Measurements from ENCODE around the gene TAOK2. TPM values are rescaled to one million over a fixed set of nuclear protein-coding genes. Genes with fewer than 3 reads are reported as not detected.

Gene TAOK2
- total RNA-seq, 2 experiments from 2014 or later, result 20.9 to 21.6 TPM

- CTCF ChIA-PET, result no interaction called here
- Mint-ChIP-seq H3K4me3 (no peak overlapping the region), H3K27me3 (ENCODE audit: low read depth) (no peaks in the 10 kb centered on the region), H3K36me3 (ENCODE audit: low read depth) (peaks cover 27% of the 10 kb centered on the region), H3K27ac (no peak overlapping the region), H3K9me3 (no peaks in the 10 kb centered on the region), H3K4me1 (ENCODE audit: low read depth) (no peaks in the 10 kb centered on the region)
- intact Hi-C loops (cut with micrococcal nuclease), result no loop called here
- no peak for DNase-seq
Measured at GRCh38 chr16:29984137-29984763, 10.6 kb downstream of the TAOK2 start.

GRCh38 chr16:29984764-29985147 lies 11.1 kb downstream of the TAOK2 start:
- CTCF ChIA-PET, result no interaction called here
- H3K9me3 Mint-ChIP-seq, result no peaks in the 10 kb centered on the region
- peaks cover 24% of the 10 kb centered on the region for H3K36me3 Mint-ChIP-seq (ENCODE audit: low read depth)
- H3K27me3 Mint-ChIP-seq (ENCODE audit: low read depth), result no peaks in the 10 kb centered on the region
- H3K4me1 Mint-ChIP-seq (ENCODE audit: low read depth), result no peaks in the 10 kb centered on the region
- intact Hi-C loops (cut with micrococcal nuclease), result no loop called here
- DNase-seq, result no peak
- no peak overlapping the region for H3K27ac Mint-ChIP-seq
- no peak overlapping the region for H3K4me3 Mint-ChIP-seq

GRCh38 chr16:29985271-29985811 lies 11.7 kb downstream of the TAOK2 start:
- no peak for DNase-seq
- H3K27ac Mint-ChIP-seq, result no peak overlapping the region
- no peaks in the 10 kb centered on the region for H3K27me3 Mint-ChIP-seq (ENCODE audit: low read depth)
- H3K9me3 Mint-ChIP-seq, result no peaks in the 10 kb centered on the region
- peaks cover 22% of the 10 kb centered on the region for H3K36me3 Mint-ChIP-seq (ENCODE audit: low read depth)
- no peak overlapping the region for H3K4me3 Mint-ChIP-seq
- H3K4me1 Mint-ChIP-seq (ENCODE audit: low read depth), result no peaks in the 10 kb centered on the region
- intact Hi-C loops (cut with micrococcal nuclease), result no loop called here
- CTCF ChIA-PET, result interaction anchor here (0.6 to 0.8 kb wide), 3 partner anchors 85 to 137 kb away, joined by 3 read pairs; partner anchors contain the start of gene CDIPT

- peaks cover 23% of the 10 kb centered on the region for H3K36me3 Mint-ChIP-seq (ENCODE audit: low read depth)
- CTCF ChIA-PET, result interaction anchor here (0.6 to 0.7 kb wide), 2 partner anchors 86 to 123 kb away, joined by 3 read pairs; partner anchors contain the start of gene CDIPT
- H3K9me3 Mint-ChIP-seq, result no peaks in the 10 kb centered on the region
- H3K4me3 Mint-ChIP-seq, result no peak overlapping the region
- no peaks in the 10 kb centered on the region for H3K4me1 Mint-ChIP-seq (ENCODE audit: low read depth)
- H3K27me3 Mint-ChIP-seq (ENCODE audit: low read depth), result no peaks in the 10 kb centered on the region
- DNase-seq, result no peak
- no peak overlapping the region for H3K27ac Mint-ChIP-seq
- intact Hi-C loops (cut with micrococcal nuclease), result no loop called here
Measured at GRCh38 chr16:29986231-29986630, 12.6 kb downstream of the TAOK2 start.

- no peak overlapping the region for H3K27ac Mint-ChIP-seq
- no peaks in the 10 kb centered on the region for H3K9me3 Mint-ChIP-seq
- intact Hi-C loops (cut with micrococcal nuclease), result no loop called here
- CTCF ChIA-PET, result no interaction called here
- H3K36me3 Mint-ChIP-seq (ENCODE audit: low read depth), result peaks cover 23% of the 10 kb centered on the region
- H3K4me3 Mint-ChIP-seq, result no peak overlapping the region
- H3K27me3 Mint-ChIP-seq (ENCODE audit: low read depth), result no peaks in the 10 kb centered on the region
- no peaks in the 10 kb centered on the region for H3K4me1 Mint-ChIP-seq (ENCODE audit: low read depth)
- DNase-seq, result no peak
Measured at GRCh38 chr16:29986931-29987330, 13.3 kb downstream of the TAOK2 start.

- H3K36me3 Mint-ChIP-seq (ENCODE audit: low read depth), result peaks cover 19% of the 10 kb centered on the region
- H3K27me3 Mint-ChIP-seq (ENCODE audit: low read depth), result no peaks in the 10 kb centered on the region
- no peak for DNase-seq
- no peaks in the 10 kb centered on the region for H3K4me1 Mint-ChIP-seq (ENCODE audit: low read depth)
- intact Hi-C loops (cut with micrococcal nuclease), result no loop called here
- H3K9me3 Mint-ChIP-seq, result no peaks in the 10 kb centered on the region
- CTCF ChIA-PET, result interaction anchor here (1.1 kb wide), 1 partner anchor 139 kb away, joined by 3 read pairs; no protein-coding TSS in a partner anchor
- no peak overlapping the region for H3K27ac Mint-ChIP-seq
- H3K4me3 Mint-ChIP-seq, result no peak overlapping the region
Measured at GRCh38 chr16:29987371-29988085, 13.9 kb downstream of the TAOK2 start.

- Mint-ChIP-seq H3K9me3 (no peaks in the 10 kb centered on the region), H3K4me3 (no peak overlapping the region), H3K27ac (no peak overlapping the region), H3K4me1 (ENCODE audit: low read depth) (no peaks in the 10 kb centered on the region), H3K36me3 (ENCODE audit: low read depth) (peaks cover 20% of the 10 kb centered on the region), H3K27me3 (ENCODE audit: low read depth) (no peaks in the 10 kb centered on the region)
- CTCF ChIA-PET, result interaction anchor here (1.1 to 1.4 kb wide), 2 partner anchors 44 to 140 kb away, joined by 3 read pairs; no protein-coding TSS in a partner anchor
- intact Hi-C loops (cut with micrococcal nuclease), result no loop called here
- DNase-seq, result no peak
Measured at GRCh38 chr16:29988346-29989075, 14.8 kb downstream of the TAOK2 start.

GRCh38 chr16:29989111-29989858 lies 15.6 kb downstream of the TAOK2 start:
- CTCF ChIA-PET, result interaction anchor here (0.6 to 1.4 kb wide), 2 partner anchors 43 to 66 kb away, joined by 3 read pairs; no protein-coding TSS in a partner anchor
- Mint-ChIP-seq H3K4me1 (ENCODE audit: low read depth) (peaks cover 5% of the 10 kb centered on the region), H3K36me3 (ENCODE audit: low read depth) (peaks cover 24% of the 10 kb centered on the region), H3K9me3 (no peaks in the 10 kb centered on the region), H3K27ac (no peak overlapping the region), H3K4me3 (no peak overlapping the region), H3K27me3 (ENCODE audit: low read depth) (no peaks in the 10 kb centered on the region)
- DNase-seq, result no peak
- intact Hi-C loops (cut with micrococcal nuclease), result no loop called here

- no peak overlapping the region for H3K4me3 Mint-ChIP-seq
- H3K9me3 Mint-ChIP-seq, result no peaks in the 10 kb centered on the region
- H3K27ac Mint-ChIP-seq, result no peak overlapping the region
- no peak for DNase-seq
- H3K27me3 Mint-ChIP-seq (ENCODE audit: low read depth), result no peaks in the 10 kb centered on the region
- CTCF ChIA-PET, result no interaction called here
- intact Hi-C loops (cut with micrococcal nuclease), result no loop called here
- peaks cover 26% of the 10 kb centered on the region for H3K36me3 Mint-ChIP-seq (ENCODE audit: low read depth)
- peaks cover 13% of the 10 kb centered on the region for H3K4me1 Mint-ChIP-seq (ENCODE audit: low read depth)
Measured at GRCh38 chr16:29990034-29990433, 16.4 kb downstream of the TAOK2 start.

- H3K36me3 Mint-ChIP-seq (ENCODE audit: low read depth), result peaks cover 28% of the 10 kb centered on the region
- H3K27me3 Mint-ChIP-seq (ENCODE audit: low read depth), result no peaks in the 10 kb centered on the region
- H3K9me3 Mint-ChIP-seq, result no peaks in the 10 kb centered on the region
- CTCF ChIA-PET, result no interaction called here
- intact Hi-C loops (cut with micrococcal nuclease), result no loop called here
- peaks cover 15% of the 10 kb centered on the region for H3K4me1 Mint-ChIP-seq (ENCODE audit: low read depth)
- no peak overlapping the region for H3K4me3 Mint-ChIP-seq
- no peak for DNase-seq
- no peak overlapping the region for H3K27ac Mint-ChIP-seq
Measured at GRCh38 chr16:29990883-29991570, 17.4 kb downstream of the TAOK2 start.

- Mint-ChIP-seq H3K4me1 (ENCODE audit: low read depth) (peaks cover 15% of the 10 kb centered on the region), H3K4me3 (no peak overlapping the region), H3K27me3 (ENCODE audit: low read depth) (no peaks in the 10 kb centered on the region), H3K27ac (no peak overlapping the region), H3K36me3 (ENCODE audit: low read depth) (peaks cover 29% of the 10 kb centered on the region), H3K9me3 (no peaks in the 10 kb centered on the region)
- CTCF ChIA-PET, result no interaction called here
- intact Hi-C loops (cut with micrococcal nuclease), result no loop called here
- DNase-seq, result no peak
Measured at GRCh38 chr16:29991571-29991904, 17.9 kb downstream of the TAOK2 start.
